HepG2 (cell line): ENCODE results near the gene PLCB4. TPM values are rescaled to one million over a fixed set of nuclear protein-coding genes. Genes with fewer than 3 reads are reported as not detected.

Experiments used
- ATAC-seq: fragments of 200-7000 bp; cut with Tn5 transposase; 3 replicates; pipeline ENCODE4 v1.9.1; 2020; ENCODE audit warnings: mild to moderate bottlenecking, moderate library complexity
- BruUV-seq: library from RNA; stranded (reverse); fragments of 400-500 nt; replicated peaks from 2 replicates; lab custom pipeline; 2021; lab: Mats Ljungman, UMichigan
- CTCF ChIA-PET: fragments of 300-600 bp; formaldehyde crosslinking; extraction: SDS; loops from one replicate; lab custom pipeline; 2021; ENCODE audit warnings: low total read pairs, inconsistent platforms, low intra/inter-chr PET ratio; lab: Yijun Ruan, JAX
- POLR2A ChIA-PET: fragments of 350-600 bp; sonication (Branson Sonifier 250); formaldehyde crosslinking; loops from one replicate; lab custom pipeline; 2020; ENCODE audit warnings: antibody characterized with exemption, inconsistent platforms; lab: Yijun Ruan, JAX
- DNase-seq: peaks from one replicate; pipeline ENCODE4 v3.0.0-alpha.2; 2015; ENCODE audit warnings: low spot score
- FAIRE-seq: peaks from 3 replicates; lab custom pipeline; 2011; peaks lifted over from hg19 to GRCh38; lab: Jason Lieb, UNC
- H2AFZ ChIP-seq: one replicate; pipeline ENCODE4 v1.6.1; 2011; ENCODE audit warnings: low read length, inconsistent platforms
- H3K27ac ChIP-seq: fragments of 300-600 bp; 3 replicates; pipeline ENCODE4 v1.8.0; 2011; ENCODE audit warnings: mixed run types, mild to moderate bottlenecking, mixed read lengths, low read length, inconsistent platforms; ENCODE audit not compliant: insufficient read depth; ENCODE audit errors: extremely low read length
- H3K27me3 ChIP-seq, 2 experiments: fragments of 200-600 bp in 1 of 2; 2 replicates in 1 of 2; 3 replicates in 1 of 2; pipeline versions ENCODE4 v1.6.0 to v1.8.0; 2011; ENCODE audit warnings: low read length in 2 of 2, mild to moderate bottlenecking in 2 of 2, moderate library complexity in 2 of 2, inconsistent platforms in 1 of 2; ENCODE audit not compliant: insufficient read depth in 2 of 2, control insufficient read depth in 1 of 2
- H3K36me3 ChIP-seq, 2 experiments: fragments of 200-600 bp in 1 of 2; replicated peaks in 1 of 2; 2 replicates in 1 of 2; 3 replicates in 1 of 2; pipeline versions ENCODE4 v1.5.1 to v1.8.0; 2011; ENCODE audit warnings: low read length in 2 of 2, inconsistent platforms in 1 of 2; ENCODE audit not compliant: insufficient read depth in 2 of 2, control insufficient read depth in 1 of 2
- H3K4me1 ChIP-seq: 2 replicates; pipeline ENCODE4 v1.5.1; 2012; ENCODE audit warnings: low read length, inconsistent platforms; ENCODE audit not compliant: insufficient read depth
- H3K4me2 ChIP-seq: 2 replicates; pipeline ENCODE4 v1.6.0; 2011; ENCODE audit warnings: low read depth, low read length, inconsistent platforms
- H3K4me3 ChIP-seq, 3 experiments: fragments of 200-600 bp in 1 of 3; sonication (generic), shearing (Covaris generic) in 1 of 3; replicated peaks in 1 of 3; 2 replicates each; pipeline ENCODE4 v1.5.1; 2011 to 2016; ENCODE audit warnings: low read length in 3 of 3, inconsistent platforms in 2 of 3, low read depth in 2 of 3, mild to moderate bottlenecking in 2 of 3, control low read depth in 1 of 3, mixed read lengths in 1 of 3; ENCODE audit not compliant: insufficient read depth in 1 of 3
- H3K79me2 ChIP-seq: one replicate; pipeline ENCODE4 v1.6.1; 2011; ENCODE audit warnings: low read length, inconsistent platforms; ENCODE audit not compliant: insufficient read depth
- H3K9ac ChIP-seq: 2 replicates; pipeline ENCODE4 v1.6.0; 2011; ENCODE audit warnings: mild to moderate bottlenecking, low read depth, low read length, inconsistent platforms; ENCODE audit not compliant: insufficient read depth
- H3K9me3 ChIP-seq: 2 replicates; pipeline ENCODE4 v1.5.1; 2012; ENCODE audit warnings: mild to moderate bottlenecking, low read length
- H4K20me1 ChIP-seq: 2 replicates; pipeline ENCODE4 v1.6.0; 2011; ENCODE audit warnings: inconsistent platforms, mild to moderate bottlenecking, low read length, moderate library complexity; ENCODE audit not compliant: insufficient read depth
- E2F5 ChIP-seq: sonication (generic); formaldehyde crosslinking; conservative IDR thresholded peaks from 2 replicates; pipeline ENCODE4 v1.4.0; 2020; ENCODE audit warnings: missing genetic modification reagents
- KDM5B ChIP-seq: sonication (generic); formaldehyde crosslinking; IDR thresholded peaks from 2 replicates; pipeline ENCODE4 v1.4.0; 2020; ENCODE audit warnings: missing genetic modification reagents, mild to moderate bottlenecking, borderline replicate concordance
- UBTF ChIP-seq: sonication (generic); formaldehyde crosslinking; IDR thresholded peaks from 2 replicates; pipeline ENCODE4 v1.4.0; 2020; ENCODE audit warnings: mild to moderate bottlenecking, missing genetic modification reagents
- ZNF12 ChIP-seq: sonication (generic); formaldehyde crosslinking; IDR thresholded peaks from 2 replicates; pipeline ENCODE4 v1.5.0; 2020; ENCODE audit warnings: missing genetic modification reagents
- ZNF264 ChIP-seq: sonication (generic); formaldehyde crosslinking; IDR thresholded peaks from 2 replicates; pipeline ENCODE4 v1.4.0; 2020; ENCODE audit warnings: missing genetic modification reagents
- ZNF276 ChIP-seq: sonication (generic); formaldehyde crosslinking; IDR thresholded peaks from 2 replicates; pipeline ENCODE4 v1.4.0; 2020; ENCODE audit warnings: mild to moderate bottlenecking, low read depth, missing genetic modification reagents
- ZNF331 ChIP-seq: sonication (generic); formaldehyde crosslinking; IDR thresholded peaks from 2 replicates; pipeline ENCODE4 v1.4.0; 2020; ENCODE audit warnings: missing genetic modification reagents
- ZNF33B ChIP-seq: sonication (generic); formaldehyde crosslinking; IDR thresholded peaks from 2 replicates; pipeline ENCODE4 v1.5.1; 2020; ENCODE audit warnings: mild to moderate bottlenecking, missing genetic modification reagents
- ZNF563 ChIP-seq: sonication (generic); formaldehyde crosslinking; IDR thresholded peaks from 2 replicates; pipeline ENCODE4 v1.8.0; 2022; ENCODE audit warnings: mild to moderate bottlenecking, moderate library complexity, missing genetic modification reagents
- ZNF770 ChIP-seq: sonication (generic); formaldehyde crosslinking; IDR thresholded peaks from 2 replicates; pipeline ENCODE4 v1.5.0; 2020; ENCODE audit warnings: mild to moderate bottlenecking, missing genetic modification reagents
- WGBS: methylation state at CpG from one replicate; pipeline ENCODE4 v1.1.6; 2017; ENCODE audit warnings: low lambda C conversion rate; 5-methylcytosine and 5-hydroxymethylcytosine counted together
- in situ Hi-C: cut with HindIII; loops from 2 replicates; pipeline ENCODE4 v1.10.0; 2017; ENCODE audit warnings: low pct_unique_long_range_greater_than_20kb; ENCODE audit not compliant: extremely low pct_ligation_motif_present
- intact Hi-C: fragments of 100-400 bp; cut with micrococcal nuclease; formaldehyde crosslinking; loops from one replicate; pipeline ENCODE4 v1.10.0; 2022; ENCODE audit not compliant: unreplicated experiment
- polyA plus RNA-seq, 8 experiments: library from polyadenylated mRNA; depleted of rRNA in 3 of 8; stranded (reverse) in 7 of 8; unstranded in 1 of 8; fragments of >200 nt; fragmentation: Illumina TruSeq in 4 of 8; extraction: Trizol in 4 of 8; gene quantifications; 2 replicates each; pipeline versions ENCODE4 v1.2.1 to v1.2.3, GENCODE V29; 2011 to 2016; ENCODE audit warnings: low read depth in 4 of 8, missing spikeins in 1 of 8, mixed read lengths in 1 of 8; ENCODE audit not compliant: insufficient read depth in 1 of 8
- total RNA-seq, 5 experiments: library from RNA; depleted of rRNA; stranded (reverse); fragments of >200 nt; fragmentation: Illumina TruSeq; extraction: Trizol; gene quantifications; 2 replicates each; pipeline ENCODE4 v1.2.3, GENCODE V29; 2016; ENCODE audit warnings: low read depth in 1 of 5

Gene PLCB4
- total and polyA plus RNA-seq, 2 of the 13 experiments (the other 11 are each of a cell fraction or from before 2014, with no cell fraction given): 0.01 TPM; not detected in 1

GRCh38 chr20:9131841-9132240 is 63.0 kb downstream of the PLCB4 start:
- BruUV-seq: no TSS peak
- no peak overlapping the region for H3K27ac ChIP-seq
- peaks cover 10% of the 10 kb centered on the region for H3K9me3 ChIP-seq
- H3K4me2 ChIP-seq: no peak overlapping the region
- no peaks in the 10 kb centered on the region for H3K4me1 ChIP-seq
- ATAC-seq: no peak
- no peak overlapping the region for H3K4me3 ChIP-seq
- H3K79me2 ChIP-seq: no peaks in the 10 kb centered on the region
- 0% methylated on average over 3 of the region's 3 CpGs for WGBS
- H3K9ac ChIP-seq: no peak overlapping the region
- H3K36me3 ChIP-seq: no peaks in the 10 kb centered on the region
- DNase-seq: no peak
- intact Hi-C loops (no loop called here), in situ Hi-C loops (no loop called here)
- FAIRE-seq: no peak
- H4K20me1 ChIP-seq: no peaks in the 10 kb centered on the region
- no peaks in the 10 kb centered on the region for H3K27me3 ChIP-seq
- TF ChIP-seq UBTF (CRISPR knock-in tag) (no peak), ZNF331 (CRISPR knock-in tag) (peak; percentile 99)
- ChIA-PET POLR2A (no interaction called here), CTCF (no interaction called here)
- H2AFZ ChIP-seq: no peak overlapping the region

- 1% methylated on average over 2 of the region's 2 CpGs for WGBS
- BruUV-seq: no TSS peak
- intact Hi-C loops (no loop called here), in situ Hi-C loops (no loop called here)
- FAIRE-seq: no peak
- no peak for ATAC-seq
- no peak overlapping the region for H3K27ac ChIP-seq
- no peak overlapping the region for H3K9ac ChIP-seq
- peaks cover 10% of the 10 kb centered on the region for H3K9me3 ChIP-seq
- no peaks in the 10 kb centered on the region for H3K4me1 ChIP-seq
- H3K4me2 ChIP-seq: no peak overlapping the region
- no peak overlapping the region for H2AFZ ChIP-seq
- no peaks in the 10 kb centered on the region for H3K27me3 ChIP-seq
- H3K36me3 ChIP-seq: no peaks in the 10 kb centered on the region
- no peak overlapping the region for H3K4me3 ChIP-seq
- no peaks in the 10 kb centered on the region for H3K79me2 ChIP-seq
- DNase-seq: no peak
- no peaks in the 10 kb centered on the region for H4K20me1 ChIP-seq
- ChIA-PET POLR2A (no interaction called here), CTCF (no interaction called here)
- no peak for TF ChIP-seq ZNF770 (CRISPR knock-in tag)
- no peak for TF ChIP-seq ZNF12
- no peak for TF ChIP-seq ZNF264 (CRISPR knock-in tag)
- TF ChIP-seq ZNF33B (CRISPR knock-in tag): no peak
- TF ChIP-seq ZNF276: no peak
- no peak for TF ChIP-seq ZNF563 (CRISPR knock-in tag)
- TF ChIP-seq E2F5 (CRISPR knock-in tag): no peak
- TF ChIP-seq KDM5B (CRISPR knock-in tag): no peak
Measured at GRCh38 chr20:9134346-9134745, 65.5 kb downstream of the PLCB4 start.
